ENCODE data around the gene GARRE1.

The GARRE1 gene

DNA sequence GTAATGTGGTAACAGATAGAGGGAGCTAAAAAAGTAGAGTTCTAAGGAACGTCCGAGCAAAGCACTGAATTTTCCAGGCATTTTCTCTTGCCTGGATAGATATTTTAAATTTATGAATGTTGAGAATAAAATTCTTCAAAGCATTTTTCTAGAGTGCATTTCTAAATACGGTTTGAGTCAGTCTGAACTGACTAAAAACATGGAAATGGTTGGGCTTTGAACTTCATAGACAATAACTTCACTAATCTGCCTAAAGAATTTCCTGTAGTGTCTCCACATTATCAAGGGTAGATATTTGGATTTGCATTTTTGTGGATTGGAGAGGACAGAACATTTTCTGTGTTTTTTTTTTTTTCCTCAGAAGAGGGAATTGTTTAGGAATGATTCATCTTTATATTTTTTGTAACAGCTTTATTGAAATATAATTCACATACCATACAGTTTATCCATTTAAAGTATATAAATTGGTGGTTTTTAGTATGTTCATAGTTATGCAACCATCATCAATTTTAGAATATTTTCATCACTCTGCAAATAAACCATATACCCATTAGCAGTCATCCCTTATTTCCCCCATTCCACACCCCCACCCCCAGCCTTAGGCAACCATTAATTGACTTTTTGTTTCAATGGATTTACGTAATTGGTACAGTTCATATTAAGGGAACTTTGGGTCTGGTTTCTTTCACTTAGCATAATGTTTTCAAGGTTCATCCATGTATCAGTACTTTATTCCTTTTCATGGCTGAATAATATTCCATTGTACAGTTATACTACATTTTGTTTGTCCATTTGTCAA lies 20.7 kb downstream of the GARRE1 start (continued):
- TF ChIP-seq, protein P1, sequence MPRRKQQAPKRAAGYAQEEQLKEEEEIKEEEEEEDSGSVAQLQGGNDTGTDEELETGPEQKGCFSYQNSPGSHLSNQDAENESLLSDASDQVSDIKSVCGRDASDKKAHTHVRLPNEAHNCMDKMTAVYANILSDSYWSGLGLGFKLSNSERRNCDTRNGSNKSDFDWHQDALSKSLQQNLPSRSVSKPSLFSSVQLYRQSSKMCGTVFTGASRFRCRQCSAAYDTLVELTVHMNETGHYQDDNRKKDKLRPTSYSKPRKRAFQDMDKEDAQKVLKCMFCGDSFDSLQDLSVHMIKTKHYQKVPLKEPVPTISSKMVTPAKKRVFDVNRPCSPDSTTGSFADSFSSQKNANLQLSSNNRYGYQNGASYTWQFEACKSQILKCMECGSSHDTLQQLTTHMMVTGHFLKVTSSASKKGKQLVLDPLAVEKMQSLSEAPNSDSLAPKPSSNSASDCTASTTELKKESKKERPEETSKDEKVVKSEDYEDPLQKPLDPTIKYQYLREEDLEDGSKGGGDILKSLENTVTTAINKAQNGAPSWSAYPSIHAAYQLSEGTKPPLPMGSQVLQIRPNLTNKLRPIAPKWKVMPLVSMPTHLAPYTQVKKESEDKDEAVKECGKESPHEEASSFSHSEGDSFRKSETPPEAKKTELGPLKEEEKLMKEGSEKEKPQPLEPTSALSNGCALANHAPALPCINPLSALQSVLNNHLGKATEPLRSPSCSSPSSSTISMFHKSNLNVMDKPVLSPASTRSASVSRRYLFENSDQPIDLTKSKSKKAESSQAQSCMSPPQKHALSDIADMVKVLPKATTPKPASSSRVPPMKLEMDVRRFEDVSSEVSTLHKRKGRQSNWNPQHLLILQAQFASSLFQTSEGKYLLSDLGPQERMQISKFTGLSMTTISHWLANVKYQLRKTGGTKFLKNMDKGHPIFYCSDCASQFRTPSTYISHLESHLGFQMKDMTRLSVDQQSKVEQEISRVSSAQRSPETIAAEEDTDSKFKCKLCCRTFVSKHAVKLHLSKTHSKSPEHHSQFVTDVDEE (CRISPR knock-in tag; IDR thresholded peaks at IDR 0.05), result no peak

DNA sequence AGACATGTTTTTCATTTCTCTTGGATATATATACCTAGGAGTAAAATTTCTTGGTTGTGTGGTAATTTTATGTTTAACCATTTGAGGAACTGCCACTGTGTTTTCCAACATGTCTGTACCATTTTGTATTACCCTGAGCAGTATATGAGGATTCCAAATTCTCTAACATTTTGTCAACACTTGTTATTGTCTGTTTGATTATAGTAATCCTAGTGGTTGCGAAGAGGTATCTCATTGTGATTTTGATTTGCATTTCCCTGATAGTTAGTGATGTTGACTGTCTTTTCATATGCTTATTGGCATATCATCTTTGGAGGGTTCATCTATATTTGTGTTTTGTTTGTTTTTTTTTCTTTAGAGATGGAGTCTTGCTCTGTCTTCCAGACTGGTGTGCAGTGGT lies 21.4 kb downstream of the GARRE1 start:
- ATAC-seq, result no peak
- no peak for TF ChIP-seq TCF4 (CRISPR knock-in tag; IDR thresholded peaks at IDR 0.05; ENCODE audit: borderline replicate concordance)
- TF ChIP-seq ZNF565 (CRISPR knock-in tag; conservative IDR thresholded peaks at IDR 0.05; ENCODE audit: low read depth), result no peak
- TF ChIP-seq ZNF8 (CRISPR knock-in tag; IDR thresholded peaks at IDR 0.05), result no peak
- TF ChIP-seq, protein P1 (CRISPR knock-in tag; IDR thresholded peaks at IDR 0.05), result no peak
- TF ChIP-seq, protein P2, sequence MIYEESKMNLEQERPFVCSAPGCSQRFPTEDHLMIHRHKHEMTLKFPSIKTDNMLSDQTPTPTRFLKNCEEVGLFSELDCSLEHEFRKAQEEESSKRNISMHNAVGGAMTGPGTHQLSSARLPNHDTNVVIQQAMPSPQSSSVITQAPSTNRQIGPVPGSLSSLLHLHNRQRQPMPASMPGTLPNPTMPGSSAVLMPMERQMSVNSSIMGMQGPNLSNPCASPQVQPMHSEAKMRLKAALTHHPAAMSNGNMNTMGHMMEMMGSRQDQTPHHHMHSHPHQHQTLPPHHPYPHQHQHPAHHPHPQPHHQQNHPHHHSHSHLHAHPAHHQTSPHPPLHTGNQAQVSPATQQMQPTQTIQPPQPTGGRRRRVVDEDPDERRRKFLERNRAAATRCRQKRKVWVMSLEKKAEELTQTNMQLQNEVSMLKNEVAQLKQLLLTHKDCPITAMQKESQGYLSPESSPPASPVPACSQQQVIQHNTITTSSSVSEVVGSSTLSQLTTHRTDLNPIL (CRISPR knock-in tag; IDR thresholded peaks at IDR 0.05; ENCODE audit: low read depth), result no peak
- no peak for TF ChIP-seq BACH2 (CRISPR knock-in tag; IDR thresholded peaks at IDR 0.05; ENCODE audit: borderline replicate concordance)
- TF ChIP-seq TOX (CRISPR knock-in tag; IDR thresholded peaks at IDR 0.05; ENCODE audit: borderline replicate concordance), result no peak
- no peak for TF ChIP-seq RARB (CRISPR knock-in tag; IDR thresholded peaks at IDR 0.05)
- no peak for TF ChIP-seq ZC3H10 (CRISPR knock-in tag; IDR thresholded peaks at IDR 0.05)
- TF ChIP-seq CSDC2 (CRISPR knock-in tag; IDR thresholded peaks at IDR 0.05), result no peak
- TF ChIP-seq, protein P3, sequence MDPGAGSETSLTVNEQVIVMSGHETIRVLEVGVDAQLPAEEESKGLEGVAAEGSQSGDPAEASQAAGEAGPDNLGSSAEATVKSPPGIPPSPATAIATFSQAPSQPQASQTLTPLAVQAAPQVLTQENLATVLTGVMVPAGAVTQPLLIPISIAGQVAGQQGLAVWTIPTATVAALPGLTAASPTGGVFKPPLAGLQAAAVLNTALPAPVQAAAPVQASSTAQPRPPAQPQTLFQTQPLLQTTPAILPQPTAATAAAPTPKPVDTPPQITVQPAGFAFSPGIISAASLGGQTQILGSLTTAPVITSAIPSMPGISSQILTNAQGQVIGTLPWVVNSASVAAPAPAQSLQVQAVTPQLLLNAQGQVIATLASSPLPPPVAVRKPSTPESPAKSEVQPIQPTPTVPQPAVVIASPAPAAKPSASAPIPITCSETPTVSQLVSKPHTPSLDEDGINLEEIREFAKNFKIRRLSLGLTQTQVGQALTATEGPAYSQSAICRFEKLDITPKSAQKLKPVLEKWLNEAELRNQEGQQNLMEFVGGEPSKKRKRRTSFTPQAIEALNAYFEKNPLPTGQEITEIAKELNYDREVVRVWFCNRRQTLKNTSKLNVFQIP (CRISPR knock-in tag; IDR thresholded peaks at IDR 0.05; ENCODE audit: borderline replicate concordance, low read depth), result no peak
- no peak for TF ChIP-seq PPARA (CRISPR knock-in tag; IDR thresholded peaks at IDR 0.05; ENCODE audit: borderline replicate concordance)
- TF ChIP-seq OSR1 (CRISPR knock-in tag; IDR thresholded peaks at IDR 0.05), result no peak
- TF ChIP-seq, protein P4, sequence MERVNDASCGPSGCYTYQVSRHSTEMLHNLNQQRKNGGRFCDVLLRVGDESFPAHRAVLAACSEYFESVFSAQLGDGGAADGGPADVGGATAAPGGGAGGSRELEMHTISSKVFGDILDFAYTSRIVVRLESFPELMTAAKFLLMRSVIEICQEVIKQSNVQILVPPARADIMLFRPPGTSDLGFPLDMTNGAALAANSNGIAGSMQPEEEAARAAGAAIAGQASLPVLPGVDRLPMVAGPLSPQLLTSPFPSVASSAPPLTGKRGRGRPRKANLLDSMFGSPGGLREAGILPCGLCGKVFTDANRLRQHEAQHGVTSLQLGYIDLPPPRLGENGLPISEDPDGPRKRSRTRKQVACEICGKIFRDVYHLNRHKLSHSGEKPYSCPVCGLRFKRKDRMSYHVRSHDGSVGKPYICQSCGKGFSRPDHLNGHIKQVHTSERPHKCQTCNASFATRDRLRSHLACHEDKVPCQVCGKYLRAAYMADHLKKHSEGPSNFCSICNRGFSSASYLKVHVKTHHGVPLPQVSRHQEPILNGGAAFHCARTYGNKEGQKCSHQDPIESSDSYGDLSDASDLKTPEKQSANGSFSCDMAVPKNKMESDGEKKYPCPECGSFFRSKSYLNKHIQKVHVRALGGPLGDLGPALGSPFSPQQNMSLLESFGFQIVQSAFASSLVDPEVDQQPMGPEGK (CRISPR knock-in tag; IDR thresholded peaks at IDR 0.05; ENCODE audit: borderline replicate concordance), result no peak
- no peak for TF ChIP-seq GLIS3 (CRISPR knock-in tag; IDR thresholded peaks at IDR 0.05)
- no peak for TF ChIP-seq ZFP30 (CRISPR knock-in tag; IDR thresholded peaks at IDR 0.05)

DNA sequence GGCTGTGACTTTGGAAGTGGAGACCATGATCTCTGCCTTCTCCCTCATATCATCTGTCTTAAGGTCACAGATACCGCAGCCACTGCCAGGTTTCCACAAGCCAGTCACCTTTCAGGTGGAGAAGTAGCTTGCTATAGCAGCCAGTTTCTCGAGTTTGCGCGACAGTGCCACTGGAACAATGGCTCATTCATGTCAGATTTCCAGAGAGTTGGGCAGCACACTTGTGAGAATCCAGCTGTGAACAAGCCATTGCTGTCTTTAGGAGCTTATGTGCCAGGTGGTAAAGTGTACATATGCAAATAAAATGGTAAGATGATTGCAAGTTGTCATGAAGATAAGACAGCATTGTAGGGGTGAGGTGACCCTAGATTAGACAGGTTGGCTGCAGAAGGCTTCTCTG lies 22.3 kb downstream of the GARRE1 start:
- ATAC-seq, result no peak
- TF ChIP-seq RARB (CRISPR knock-in tag; IDR thresholded peaks at IDR 0.05) (no peak), ESRRG (CRISPR knock-in tag; IDR thresholded peaks at IDR 0.05) (no peak), TOX (CRISPR knock-in tag; IDR thresholded peaks at IDR 0.05; ENCODE audit: borderline replicate concordance) (no peak), BACH2 (CRISPR knock-in tag; IDR thresholded peaks at IDR 0.05; ENCODE audit: borderline replicate concordance) (no peak), ZNF70 (CRISPR knock-in tag; IDR thresholded peaks at IDR 0.05) (no peak)
- TF ChIP-seq, protein P4 (CRISPR knock-in tag; IDR thresholded peaks at IDR 0.05; ENCODE audit: borderline replicate concordance), result no peak
- TF ChIP-seq, protein P1 (CRISPR knock-in tag; IDR thresholded peaks at IDR 0.05), result no peak
- TF ChIP-seq, protein P3 (CRISPR knock-in tag; IDR thresholded peaks at IDR 0.05; ENCODE audit: borderline replicate concordance, low read depth), result no peak

All from SK-N-SH treated with all-trans-retinoic acid at 6 μM for 48 hours (cell line).